HepG2 (cell line): ENCODE measurements around the gene QSER1. TPM values are rescaled to one million over a fixed set of nuclear protein-coding genes. Genes with fewer than 3 reads are reported as not detected.

ENCODE experiments used
- ATF4 ChIP-seq, 2 experiments: fragments of 450-650 bp in 1 of 2; sonication (generic) in 1 of 2; formaldehyde crosslinking; IDR thresholded peaks; 2 replicates each; pipeline versions ENCODE4 v1.5.0 to v1.8.0; 2020 to 2022; ENCODE audit warnings: mild to moderate bottlenecking in 1 of 2, missing genetic modification reagents in 1 of 2
- MED8 ChIP-seq: sonication (generic); formaldehyde crosslinking; IDR thresholded peaks from 2 replicates; pipeline ENCODE4 v1.8.1; 2023; ENCODE audit warnings: mild to moderate bottlenecking, missing genetic modification reagents; ENCODE audit not compliant: insufficient replicate concordance
- SIN3A ChIP-seq: IDR thresholded peaks from 2 replicates; pipeline ENCODE4 v1.6.1; 2011; ENCODE audit warnings: low read depth, mild to moderate bottlenecking, control low read depth, low read length, borderline replicate concordance
- ZNF136 ChIP-seq: sonication (generic); formaldehyde crosslinking; IDR thresholded peaks from 2 replicates; pipeline ENCODE4 v1.8.1; 2022; ENCODE audit warnings: low read depth, mild to moderate bottlenecking, moderate library complexity, missing genetic modification reagents
- ZNF256 ChIP-seq: sonication (generic); formaldehyde crosslinking; conservative IDR thresholded peaks from 2 replicates; pipeline ENCODE4 v1.4.0; 2020; ENCODE audit warnings: missing genetic modification reagents
- ZNF263 ChIP-seq: sonication (generic); formaldehyde crosslinking; IDR thresholded peaks from 2 replicates; pipeline ENCODE4 v1.4.0; 2020; ENCODE audit warnings: missing genetic modification reagents
- ZNF318 ChIP-seq: sonication (generic); formaldehyde crosslinking; IDR thresholded peaks from 2 replicates; pipeline ENCODE4 v1.4.0; 2020; ENCODE audit warnings: mild to moderate bottlenecking, missing genetic modification reagents
- ZNF460 ChIP-seq: sonication (generic); formaldehyde crosslinking; IDR thresholded peaks from 2 replicates; pipeline ENCODE4 v1.5.1; 2020; ENCODE audit warnings: missing genetic modification reagents, mild to moderate bottlenecking, borderline replicate concordance
- ZNF496 ChIP-seq: sonication (generic); formaldehyde crosslinking; IDR thresholded peaks from 2 replicates; pipeline ENCODE4 v1.8.1; 2023; ENCODE audit warnings: mild to moderate bottlenecking, moderate library complexity, missing genetic modification reagents; ENCODE audit not compliant: insufficient replicate concordance
- polyA plus RNA-seq, 8 experiments: library from polyadenylated mRNA; depleted of rRNA in 3 of 8; stranded (reverse) in 7 of 8; unstranded in 1 of 8; fragments of >200 nt; fragmentation: Illumina TruSeq in 4 of 8; extraction: Trizol in 4 of 8; gene quantifications; 2 replicates each; pipeline versions ENCODE4 v1.2.1 to v1.2.3, GENCODE V29; 2011 to 2016; ENCODE audit warnings: low read depth in 4 of 8, missing spikeins in 1 of 8, mixed read lengths in 1 of 8; ENCODE audit not compliant: insufficient read depth in 1 of 8
- total RNA-seq, 5 experiments: library from RNA; depleted of rRNA; stranded (reverse); fragments of >200 nt; fragmentation: Illumina TruSeq; extraction: Trizol; gene quantifications; 2 replicates each; pipeline ENCODE4 v1.2.3, GENCODE V29; 2016; ENCODE audit warnings: low read depth in 1 of 5

QSER1 gene
- total and polyA plus RNA-seq, 2 of the 13 experiments (the other 11 are each of a cell fraction or from before 2014, with no cell fraction given): 8.9 to 17.3 TPM

GRCh38 chr11:32897103-32897502 lies 4.5 kb downstream of the QSER1 start (continued):
- no peak for TF ChIP-seq ZNF263 (CRISPR knock-in tag)
- TF ChIP-seq ZNF318 (CRISPR knock-in tag): no peak
- TF ChIP-seq ATF4 (CRISPR knock-in tag; IDR thresholded peaks at IDR 0.05): no peak
- no peak for TF ChIP-seq MED8 (CRISPR knock-in tag)
- no peak for TF ChIP-seq ZNF460
- TF ChIP-seq ZNF136 (CRISPR knock-in tag): no peak
- no peak for TF ChIP-seq ZNF256 (CRISPR knock-in tag)
- TF ChIP-seq ZNF496 (CRISPR knock-in tag): no peak
- TF ChIP-seq SIN3A: no peak
